IPS DF 6.9 (cell line): Measurements from ENCODE around the gene HTR4.

Experiments
- DNase-seq: peaks from one replicate; pipeline ENCODE4 v3.0.0-alpha.2; 2013; ENCODE audit warnings: low read depth, low spot score
- H3K27ac ChIP-seq: one replicate; pipeline ENCODE4 v1.5.1; 2013; ENCODE audit warnings: low read length, control low read depth
- H3K27me3 ChIP-seq: 2 replicates; pipeline ENCODE4 v1.6.1; 2013; ENCODE audit warnings: mild to moderate bottlenecking, low read length; ENCODE audit not compliant: control insufficient read depth, insufficient read depth
- H3K36me3 ChIP-seq: 2 replicates; pipeline ENCODE4 v1.6.1; 2013; ENCODE audit warnings: low read length; ENCODE audit not compliant: control insufficient read depth, insufficient read depth
- H3K4me1 ChIP-seq: 2 replicates; pipeline ENCODE4 v1.6.1; 2013; ENCODE audit warnings: low read length; ENCODE audit not compliant: control insufficient read depth, insufficient read depth
- H3K4me3 ChIP-seq: 2 replicates; pipeline ENCODE4 v1.5.1; 2013; ENCODE audit warnings: mild to moderate bottlenecking, low read length
- H3K9me3 ChIP-seq: 2 replicates; pipeline ENCODE4 v1.6.1; 2013; ENCODE audit warnings: low read length, inconsistent platforms; ENCODE audit not compliant: control insufficient read depth, insufficient read depth
- WGBS: extraction: QIAGEN DNeasy Blood & Tissue Kit; methylation state at CpG from one replicate; pipeline ENCODE4 v1.1.7; 2013; ENCODE audit warnings: mixed read lengths, missing lambda C conversion rate; ENCODE audit not compliant: insufficient read length, insufficient coverage; 5-methylcytosine and 5-hydroxymethylcytosine counted together

Gene HTR4

DNA sequence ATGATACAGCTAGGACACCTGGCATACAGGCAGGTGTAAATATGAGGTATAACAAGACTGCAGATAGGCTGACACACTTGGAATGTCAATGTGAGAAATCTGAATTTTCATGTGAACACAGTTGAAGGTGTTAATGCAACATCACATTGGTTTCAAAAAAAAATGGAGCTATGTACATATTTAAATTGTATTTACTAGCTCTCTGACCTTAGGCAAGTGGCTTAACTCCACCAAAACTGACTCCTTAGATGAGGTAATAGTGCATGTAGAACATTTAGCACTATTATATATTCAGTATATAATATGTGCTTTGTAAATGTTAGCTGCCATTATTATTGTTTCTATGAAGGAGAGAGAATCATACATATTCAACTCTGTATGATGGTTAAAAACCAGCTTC lies 48.0 kb downstream of the HTR4 start:
- Histone ChIP-seq H3K36me3 (no peaks in the 10 kb centered on the region), H3K4me1 (no peaks in the 10 kb centered on the region), H3K9me3 (no peaks in the 10 kb centered on the region), H3K27ac (no peak overlapping the region), H3K4me3 (no peak overlapping the region), H3K27me3 (no peaks in the 10 kb centered on the region)
- DNase-seq = no peak

- Histone ChIP-seq H3K9me3 (no peaks in the 10 kb centered on the region), H3K36me3 (no peaks in the 10 kb centered on the region), H3K27ac (no peak overlapping the region), H3K27me3 (no peaks in the 10 kb centered on the region), H3K4me3 (no peak overlapping the region), H3K4me1 (no peaks in the 10 kb centered on the region)
- no peak for DNase-seq
- WGBS = no CpG with 5 or more reads among the region's 1 CpG
Observed at GRCh38 chr5:148599187-148599586, 55.1 kb downstream of the HTR4 start.

- Histone ChIP-seq H3K27ac (no peak overlapping the region), H3K36me3 (no peaks in the 10 kb centered on the region), H3K9me3 (no peaks in the 10 kb centered on the region), H3K27me3 (no peaks in the 10 kb centered on the region), H3K4me3 (no peak overlapping the region), H3K4me1 (no peaks in the 10 kb centered on the region)
- WGBS = no CpG with 5 or more reads among the region's 5 CpGs
- no peak for DNase-seq
Observed at GRCh38 chr5:148595697-148596096, 58.6 kb downstream of the HTR4 start.

DNA sequence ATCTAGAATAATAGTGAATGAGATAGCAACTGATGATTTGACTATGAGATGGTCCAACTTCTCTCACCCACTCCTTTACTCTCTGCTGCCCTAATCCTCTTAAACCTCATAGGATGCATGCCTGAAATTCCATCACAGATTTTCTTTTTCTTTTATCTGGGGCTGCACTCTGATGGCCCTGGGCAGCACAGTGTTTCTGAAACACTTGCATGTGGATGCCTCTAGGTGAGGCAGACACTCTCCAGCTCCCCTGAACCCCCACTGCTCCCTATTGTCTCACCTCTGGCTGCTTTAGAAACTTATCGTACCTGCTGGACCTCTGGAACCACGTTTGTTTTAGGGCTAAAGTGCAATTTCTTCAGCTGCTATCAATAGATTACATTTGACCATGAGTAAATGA lies 67.5 kb downstream of the HTR4 start:
- H3K27me3 ChIP-seq = no peaks in the 10 kb centered on the region
- no peaks in the 10 kb centered on the region for H3K4me1 ChIP-seq
- no peaks in the 10 kb centered on the region for H3K36me3 ChIP-seq
- H3K9me3 ChIP-seq = no peaks in the 10 kb centered on the region
- no CpG with 5 or more reads among the region's 2 CpGs for WGBS
- no peak overlapping the region for H3K4me3 ChIP-seq
- DNase-seq = no peak
- no peak overlapping the region for H3K27ac ChIP-seq

DNA sequence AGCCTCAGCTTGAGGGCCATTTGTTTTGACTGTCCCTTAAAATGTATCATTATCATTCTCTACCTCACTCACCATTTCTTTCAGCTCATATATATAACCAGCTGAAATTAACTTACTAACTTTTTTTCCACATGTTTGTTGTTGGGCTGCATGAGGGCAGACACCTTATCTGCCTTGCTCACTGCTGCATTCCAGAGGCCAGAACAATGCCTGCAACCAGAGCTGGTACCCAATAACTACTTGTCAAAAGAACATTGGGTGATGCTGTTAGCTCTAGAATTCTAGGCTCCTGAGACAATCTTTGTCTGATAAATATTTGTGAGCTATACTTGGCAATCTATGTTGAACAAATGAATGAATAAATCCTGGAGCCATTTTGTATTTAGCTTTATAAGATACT lies 68.3 kb downstream of the HTR4 start:
- Histone ChIP-seq H3K4me1 (no peaks in the 10 kb centered on the region), H3K9me3 (no peaks in the 10 kb centered on the region), H3K4me3 (no peak overlapping the region), H3K27ac (no peak overlapping the region), H3K36me3 (no peaks in the 10 kb centered on the region), H3K27me3 (no peaks in the 10 kb centered on the region)
- DNase-seq = no peak

DNA sequence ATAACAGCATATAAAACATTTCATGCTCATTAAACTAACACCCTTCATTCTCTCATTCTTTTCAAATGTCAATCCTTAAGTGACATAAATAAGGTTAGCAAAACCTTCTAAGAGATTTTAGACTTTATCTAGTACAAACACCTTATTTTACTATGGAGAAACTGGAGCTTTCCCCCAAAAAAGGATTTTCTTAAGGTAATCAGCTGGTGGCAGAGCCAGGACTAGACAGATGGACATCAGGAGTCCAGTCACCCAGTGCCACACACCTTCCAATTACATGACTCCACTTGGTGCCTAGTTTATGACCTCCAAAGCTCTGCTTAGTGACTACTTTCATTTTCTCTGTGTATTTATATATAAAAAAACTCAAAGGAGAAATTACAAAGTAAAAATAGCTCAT lies 70.2 kb downstream of the HTR4 start:
- Histone ChIP-seq H3K27ac (no peak overlapping the region), H3K4me1 (no peaks in the 10 kb centered on the region), H3K36me3 (no peaks in the 10 kb centered on the region), H3K27me3 (no peaks in the 10 kb centered on the region), H3K9me3 (no peaks in the 10 kb centered on the region), H3K4me3 (no peak overlapping the region)
- DNase-seq = no peak

- H3K27ac ChIP-seq = no peak overlapping the region
Observed at GRCh38 chr5:148583421-148583965, 70.8 kb downstream of the HTR4 start.

DNA sequence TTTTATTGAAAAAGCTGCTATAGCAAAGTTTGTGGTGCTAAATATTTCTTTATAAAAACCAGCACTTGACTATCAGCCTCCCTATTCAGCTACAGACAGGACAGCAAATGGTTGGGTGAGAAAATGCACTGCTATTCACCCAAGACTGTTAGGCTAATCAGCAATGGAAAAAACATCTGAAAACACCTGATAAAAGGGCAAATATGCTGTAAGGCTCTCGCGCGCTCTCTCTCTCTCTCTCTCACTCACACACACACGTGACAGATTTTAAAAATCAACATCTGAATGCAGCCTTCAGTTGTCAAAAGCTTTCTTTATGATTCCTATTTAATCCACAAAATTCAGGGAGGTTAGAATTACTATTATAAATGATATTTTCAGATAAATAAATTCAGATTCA lies 80.2 kb downstream of the HTR4 start:
- Histone ChIP-seq H3K4me1 (no peaks in the 10 kb centered on the region), H3K4me3 (no peak overlapping the region), H3K9me3 (no peaks in the 10 kb centered on the region), H3K36me3 (no peaks in the 10 kb centered on the region), H3K27ac (no peak overlapping the region), H3K27me3 (no peaks in the 10 kb centered on the region)
- WGBS = no CpG with 5 or more reads among the region's 4 CpGs
- DNase-seq = no peak

More at GRCh38 chr5:148583421-148583965, 70.8 kb downstream of the HTR4 start:
- no peaks in the 10 kb centered on the region for H3K27me3 ChIP-seq
- no peaks in the 10 kb centered on the region for H3K36me3 ChIP-seq
- no peak for DNase-seq
- no peaks in the 10 kb centered on the region for H3K9me3 ChIP-seq
- WGBS = no CpG with 5 or more reads among the region's 2 CpGs
- no peak overlapping the region for H3K4me3 ChIP-seq
- no peaks in the 10 kb centered on the region for H3K4me1 ChIP-seq

DNA sequence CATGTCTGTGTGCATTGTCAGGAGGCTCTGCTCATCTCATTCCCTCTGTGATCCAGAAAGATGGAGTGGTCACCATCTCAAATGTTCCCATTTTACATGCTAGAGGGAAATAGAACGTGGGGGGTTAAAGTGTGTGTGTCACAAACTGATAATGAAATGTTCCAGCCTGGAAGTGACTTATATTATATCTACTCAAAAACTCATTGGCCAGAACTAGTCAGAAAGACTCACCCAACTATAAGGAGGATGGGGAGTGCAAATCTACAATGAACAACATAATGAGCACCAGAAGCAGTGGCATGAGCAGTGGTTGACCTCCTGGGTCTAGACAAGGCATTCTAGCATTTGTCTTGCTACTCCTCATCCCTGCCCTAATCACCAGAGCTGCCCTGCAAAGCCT lies 81.0 kb downstream of the HTR4 start:
- WGBS = no CpG with 5 or more reads among the region's 1 CpG
- no peaks in the 10 kb centered on the region for H3K36me3 ChIP-seq
- no peak for DNase-seq
- no peak overlapping the region for H3K4me3 ChIP-seq
- no peaks in the 10 kb centered on the region for H3K9me3 ChIP-seq
- H3K27me3 ChIP-seq = no peaks in the 10 kb centered on the region
- H3K4me1 ChIP-seq = no peaks in the 10 kb centered on the region
- H3K27ac ChIP-seq = no peak overlapping the region

DNA sequence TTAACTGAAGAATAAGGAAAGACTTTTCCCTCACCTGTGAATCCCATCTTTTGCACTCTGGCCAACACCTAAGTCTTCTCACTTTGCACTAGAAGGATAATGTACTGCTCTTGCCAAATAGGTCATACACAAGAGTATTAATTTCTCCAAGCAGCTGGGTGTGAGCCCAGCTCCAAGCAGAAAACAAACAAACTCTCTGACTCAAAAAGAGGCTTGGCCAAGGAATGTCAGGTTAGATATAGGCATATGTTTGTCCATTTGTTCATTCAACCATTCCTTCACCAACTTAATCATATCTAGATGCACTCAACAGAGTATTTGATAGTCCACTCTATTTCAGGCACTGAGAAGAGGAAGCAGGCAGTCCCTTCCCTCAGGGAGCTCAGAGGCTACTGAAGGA lies 84.4 kb downstream of the HTR4 start:
- Histone ChIP-seq H3K27ac (no peak overlapping the region), H3K27me3 (no peaks in the 10 kb centered on the region), H3K4me3 (no peak overlapping the region), H3K9me3 (no peaks in the 10 kb centered on the region), H3K4me1 (no peaks in the 10 kb centered on the region), H3K36me3 (no peaks in the 10 kb centered on the region)
- DNase-seq = no peak

DNA sequence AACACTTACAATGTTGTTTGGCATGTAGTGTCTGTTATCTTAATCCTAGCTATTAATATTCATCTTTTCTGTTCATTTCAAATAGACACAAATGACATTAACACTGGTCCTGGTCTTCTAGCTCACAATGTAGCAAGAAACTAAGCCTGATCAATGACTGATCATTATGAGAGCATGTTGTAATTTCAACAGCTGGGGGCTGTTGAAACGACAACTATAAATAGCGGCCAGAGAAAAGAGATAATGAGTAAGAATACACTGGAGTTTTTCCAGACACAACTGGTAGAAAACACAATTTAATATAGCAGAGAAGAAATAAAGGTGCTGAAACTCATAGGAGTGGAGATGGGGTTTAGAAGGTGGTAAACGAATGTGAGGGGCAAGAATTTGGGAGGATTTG lies 89.2 kb downstream of the HTR4 start:
- WGBS = 100% methylated on average over 1 of the region's 3 CpGs
- H3K4me3 ChIP-seq = no peak overlapping the region
- no peak for DNase-seq
- no peaks in the 10 kb centered on the region for H3K4me1 ChIP-seq
- H3K9me3 ChIP-seq = no peaks in the 10 kb centered on the region
- H3K36me3 ChIP-seq = no peaks in the 10 kb centered on the region
- H3K27me3 ChIP-seq = no peaks in the 10 kb centered on the region
- H3K27ac ChIP-seq = no peak overlapping the region
